Fibroblast of lung (primary cell): ENCODE data around the gene ZNF559. TPM values are rescaled to one million over a fixed set of nuclear protein-coding genes. Genes with fewer than 3 reads are reported as not detected.

Source experiments
- polyA plus RNA-seq, 2 donors: library from polyadenylated mRNA; depleted of rRNA in 1 of 2; stranded (reverse) in 1 of 2; unstranded in 1 of 2; fragments of >200 nt; gene quantifications; 2 replicates each; pipeline ENCODE4 v1.2.1, GENCODE V29; 2011 to 2012; ENCODE audit warnings: missing spikeins in 1 of 2
- total RNA-seq: library from RNA; depleted of rRNA; stranded (reverse); fragments of >200 nt; gene quantifications from 2 replicates; pipeline ENCODE4 v1.2.1, GENCODE V29; 2014

The ZNF559 gene
- total and polyA plus RNA-seq, 2 donors (not counting 1 experiment from before 2014, with no cell fraction given): 15.6 to 19.8 TPM

Other genes starting within 250 kb of the ZNF559 start
- not detected in 2 replicates for gene OR1M1, start 237.1 kb upstream of the ZNF559 start, total RNA-seq
- not detected in 2 replicates for gene OR1M1, start 237.1 kb upstream of the ZNF559 start, polyA plus RNA-seq
- gene OR7G2, start 216.7 kb upstream of the ZNF559 start, total RNA-seq: not detected in 2 replicates
- gene OR7G2, start 216.7 kb upstream of the ZNF559 start, polyA plus RNA-seq: not detected in 2 replicates
- not detected in 2 replicates for gene OR7G1, start 208.4 kb upstream of the ZNF559 start, total RNA-seq
- gene OR7G1, start 208.4 kb upstream of the ZNF559 start, polyA plus RNA-seq: not detected in 2 replicates
- not detected in 2 replicates for gene OR7G3, start 197.2 kb upstream of the ZNF559 start, total RNA-seq
- gene OR7G3, start 197.2 kb upstream of the ZNF559 start, polyA plus RNA-seq: not detected in 2 replicates
- gene ZNF317, start 183.8 kb upstream of the ZNF559 start, total RNA-seq: 13.6 and 17.7 TPM in 2 replicates
- 12.8 and 17.0 TPM in 2 replicates for gene ZNF317, start 183.8 kb upstream of the ZNF559 start, polyA plus RNA-seq
- under 0.01 and 0.17 TPM in 2 replicates for gene OR7D2, start 145.2 kb upstream of the ZNF559 start, total RNA-seq
- 0.02 TPM in 1 of 2 replicates, not detected in the other for gene OR7D2, start 145.2 kb upstream of the ZNF559 start, polyA plus RNA-seq
- not detected in 2 replicates for gene OR7D4, start 104.6 kb upstream of the ZNF559 start, total RNA-seq
- gene OR7D4, start 104.6 kb upstream of the ZNF559 start, polyA plus RNA-seq: not detected in 2 replicates
- gene OR7E24, start 73.2 kb upstream of the ZNF559 start, total RNA-seq: not detected in 2 replicates
- gene OR7E24, start 73.2 kb upstream of the ZNF559 start, polyA plus RNA-seq: not detected in 2 replicates
- 12.3 and 20.5 TPM in 2 replicates for gene ZNF699, start 14.3 kb upstream of the ZNF559 start, total RNA-seq
- 2.7 and 4.0 TPM in 2 replicates for gene ZNF699, start 14.3 kb upstream of the ZNF559 start, polyA plus RNA-seq
- 2.1 and 3.3 TPM in 2 replicates for gene ZNF177, start 38.8 kb downstream of the ZNF559 start, total RNA-seq
- 1.0 and 1.5 TPM in 2 replicates for gene ZNF177, start 38.8 kb downstream of the ZNF559 start, polyA plus RNA-seq
- 10.0 and 10.7 TPM in 2 replicates for gene ZNF266, start 111.4 kb downstream of the ZNF559 start, total RNA-seq
- 8.4 and 14.4 TPM in 2 replicates for gene ZNF266, start 111.4 kb downstream of the ZNF559 start, polyA plus RNA-seq
- 3.3 and 7.3 TPM in 2 replicates for gene ZNF560, start 174.4 kb downstream of the ZNF559 start, total RNA-seq
- 0.61 and 1.0 TPM in 2 replicates for gene ZNF560, start 174.4 kb downstream of the ZNF559 start, polyA plus RNA-seq
- 28.9 and 29.8 TPM in 2 replicates for gene ZNF426, start 214.5 kb downstream of the ZNF559 start, total RNA-seq
- gene ZNF426, start 214.5 kb downstream of the ZNF559 start, polyA plus RNA-seq: 10.1 and 12.4 TPM in 2 replicates